Inferior parietal cortex (tissue), 1 donor: ENCODE data around the gene EGFL7.

ENCODE experiments used
- DNase-seq: peaks from one replicate; pipeline ENCODE4 v3.0.0-alpha.2; 2016; ENCODE audit errors: extremely low spot score

EGFL7 gene

GRCh38 chr9:136672431-136673087 is 9.8 kb downstream of the EGFL7 start:
- no peak for DNase-seq

- DNase-seq = no peak
Measured at GRCh38 chr9:136673088-136673974, 10.6 kb downstream of the EGFL7 start.

- no peak for DNase-seq
Measured at GRCh38 chr9:136673975-136674785, 11.5 kb downstream of the EGFL7 start.

- DNase-seq = no peak
Measured at GRCh38 chr9:136674786-136675349, 12.2 kb downstream of the EGFL7 start.

GRCh38 chr9:136675477-136676296 is 13.0 kb downstream of the EGFL7 start:
- no peak for DNase-seq

GRCh38 chr9:136676297-136676794 is 13.6 kb downstream of the EGFL7 start:
- DNase-seq = no peak

- DNase-seq = no peak
Measured at GRCh38 chr9:136676920-136677686, 14.4 kb downstream of the EGFL7 start.

- no peak for DNase-seq
Measured at GRCh38 chr9:136678034-136678433, 15.3 kb downstream of the EGFL7 start.

- DNase-seq = no peak
Measured at GRCh38 chr9:136678624-136679023, 15.9 kb downstream of the EGFL7 start.

GRCh38 chr9:136679431-136679941 is 16.8 kb downstream of the EGFL7 start:
- DNase-seq = no peak

GRCh38 chr9:136681029-136681428 is 18.3 kb downstream of the EGFL7 start:
- DNase-seq = no peak

- no peak for DNase-seq
Measured at GRCh38 chr9:136681945-136682699, 19.4 kb downstream of the EGFL7 start.

- DNase-seq = no peak
Measured at GRCh38 chr9:136682710-136683109, 20.0 kb downstream of the EGFL7 start.

GRCh38 chr9:136683173-136683745 is 20.5 kb downstream of the EGFL7 start:
- no peak for DNase-seq

GRCh38 chr9:136683755-136684154 is 21.0 kb downstream of the EGFL7 start:
- no peak for DNase-seq

GRCh38 chr9:136684339-136684738 is 21.6 kb downstream of the EGFL7 start:
- DNase-seq = no peak

GRCh38 chr9:136684799-136685198 is 22.1 kb downstream of the EGFL7 start:
- DNase-seq = no peak

GRCh38 chr9:136685216-136685615 is 22.5 kb downstream of the EGFL7 start:
- DNase-seq = no peak
